ENCODE data around the gene ATG9A. TPM values are rescaled to one million over a fixed set of nuclear protein-coding genes. Genes with fewer than 3 reads are reported as not detected.

Gene ATG9A
- total RNA-seq, 1 donor from 2014 or later = 78.2 TPM

DNA sequence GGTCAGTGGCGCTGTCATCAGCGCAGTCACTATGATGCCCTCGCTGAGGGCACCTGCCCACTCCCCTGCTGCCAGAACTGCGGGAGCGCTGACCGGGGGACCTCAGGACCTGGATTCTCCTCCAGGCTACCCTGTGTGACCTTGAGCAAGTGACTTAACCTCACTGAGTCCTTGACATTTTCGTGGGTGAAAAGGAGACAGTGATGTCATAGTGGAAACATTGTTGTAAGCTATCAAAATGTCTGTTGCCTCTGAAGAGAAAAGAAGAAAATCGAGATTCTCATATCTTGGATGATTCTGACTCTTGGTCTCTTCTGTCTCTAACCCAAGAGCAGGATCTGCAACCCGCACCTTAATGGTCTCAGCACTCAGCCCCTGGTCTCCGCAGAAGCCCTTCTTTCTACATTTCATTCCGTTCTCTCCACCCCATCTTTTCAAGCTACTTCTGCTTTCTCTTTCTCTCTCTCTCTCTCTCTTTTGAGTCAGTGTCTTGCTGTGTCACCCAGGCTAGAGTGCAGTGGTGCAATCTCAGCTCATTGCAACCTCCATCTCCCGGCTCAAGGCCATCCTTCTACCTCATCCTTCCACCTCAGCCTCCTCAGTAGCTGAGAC lies 25.3 kb upstream of the ATG9A start:
- H3K27ac ChIP-seq (replicated peaks) = peak overlapping the region; percentile 87
- DNase-seq = no peak
- peaks cover 35% of the 10 kb centered on the region for H3K27me3 ChIP-seq (ENCODE audit: low read depth)
- intact Hi-C loops (cut with micrococcal nuclease) = no loop called here
- peaks cover 19% of the 10 kb centered on the region for H3K36me3 ChIP-seq
- peak overlapping the region; percentile 85 for H3K4me3 ChIP-seq
- TF ChIP-seq, protein P1, sequence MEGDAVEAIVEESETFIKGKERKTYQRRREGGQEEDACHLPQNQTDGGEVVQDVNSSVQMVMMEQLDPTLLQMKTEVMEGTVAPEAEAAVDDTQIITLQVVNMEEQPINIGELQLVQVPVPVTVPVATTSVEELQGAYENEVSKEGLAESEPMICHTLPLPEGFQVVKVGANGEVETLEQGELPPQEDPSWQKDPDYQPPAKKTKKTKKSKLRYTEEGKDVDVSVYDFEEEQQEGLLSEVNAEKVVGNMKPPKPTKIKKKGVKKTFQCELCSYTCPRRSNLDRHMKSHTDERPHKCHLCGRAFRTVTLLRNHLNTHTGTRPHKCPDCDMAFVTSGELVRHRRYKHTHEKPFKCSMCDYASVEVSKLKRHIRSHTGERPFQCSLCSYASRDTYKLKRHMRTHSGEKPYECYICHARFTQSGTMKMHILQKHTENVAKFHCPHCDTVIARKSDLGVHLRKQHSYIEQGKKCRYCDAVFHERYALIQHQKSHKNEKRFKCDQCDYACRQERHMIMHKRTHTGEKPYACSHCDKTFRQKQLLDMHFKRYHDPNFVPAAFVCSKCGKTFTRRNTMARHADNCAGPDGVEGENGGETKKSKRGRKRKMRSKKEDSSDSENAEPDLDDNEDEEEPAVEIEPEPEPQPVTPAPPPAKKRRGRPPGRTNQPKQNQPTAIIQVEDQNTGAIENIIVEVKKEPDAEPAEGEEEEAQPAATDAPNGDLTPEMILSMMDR (IDR thresholded peaks at IDR 0.05; ENCODE audit: borderline replicate concordance) = no peak
- H3K9me3 ChIP-seq (replicated peaks) = no peaks in the 10 kb centered on the region
- H3K4me1 ChIP-seq = peaks cover 51% of the 10 kb centered on the region

- no peaks in the 10 kb centered on the region for H3K9me3 ChIP-seq (replicated peaks)
- H3K36me3 ChIP-seq = peaks cover 19% of the 10 kb centered on the region
- DNase-seq = peak; percentile 86
- intact Hi-C loops (cut with micrococcal nuclease) = no loop called here
- H3K27me3 ChIP-seq (ENCODE audit: low read depth) = peaks cover 29% of the 10 kb centered on the region
- TF ChIP-seq, protein P1 (IDR thresholded peaks at IDR 0.05; ENCODE audit: borderline replicate concordance) = peak; percentile 42
- H3K27ac ChIP-seq (replicated peaks) = peak within 1 kb of the TSS; percentile 87
- peak within 1 kb of the TSS; percentile 85 for H3K4me3 ChIP-seq
- peaks cover 59% of the 10 kb centered on the region for H3K4me1 ChIP-seq
Measured at GRCh38 chr2:219253753-219254589, 24.5 kb upstream of the ATG9A start, which contains the start of gene TUBA4A. Gene TUBA4A (minus strand): TSS chr2:219253918. CDS start chr2:219253858, 60 bp downstream.

DNA sequence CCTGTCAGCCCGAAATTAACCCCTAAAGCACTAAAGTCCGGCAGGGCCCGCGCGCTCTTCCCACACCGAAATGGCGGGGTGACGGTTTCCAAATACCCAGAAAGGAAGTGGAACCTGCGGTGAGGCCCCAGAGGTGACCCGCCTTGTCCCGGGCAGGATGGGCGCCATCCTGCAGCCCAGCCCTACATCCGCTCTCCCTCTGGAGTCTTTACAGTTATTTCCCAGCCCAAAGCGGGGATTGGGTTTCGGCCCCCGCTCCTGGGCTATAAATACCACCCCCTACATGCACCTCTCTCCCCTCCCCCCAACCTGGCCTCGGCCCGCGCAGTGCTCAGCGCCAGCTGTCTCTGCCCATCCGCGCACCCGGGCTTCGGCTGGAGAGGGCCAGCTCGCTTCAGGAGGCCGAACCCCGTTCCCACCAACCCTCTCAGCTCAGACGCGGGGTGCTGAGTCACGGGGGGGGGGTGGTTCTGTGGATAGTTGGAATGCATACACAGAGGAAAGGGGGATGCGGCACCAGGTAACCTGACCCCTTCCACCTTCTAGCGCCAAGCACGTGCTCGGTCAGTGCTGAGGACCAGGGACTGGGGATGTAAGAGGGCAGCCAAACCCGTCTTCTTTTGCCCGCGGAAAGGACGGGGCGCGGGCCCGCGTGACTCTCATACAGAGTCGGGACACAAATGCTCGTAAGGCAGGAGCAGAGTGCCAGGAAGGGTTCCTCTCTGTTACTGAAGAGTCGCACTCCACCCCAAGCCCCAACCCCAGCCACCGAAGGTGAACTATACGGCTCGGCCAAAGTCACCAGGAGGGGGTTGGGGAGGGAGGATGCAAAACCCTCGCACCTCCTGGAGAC lies 23.7 kb upstream of the ATG9A start, which contains the start of gene TUBA4B:
TUBA4B (plus strand) TSS at position 344 of the 853 bp plus-strand sequence; CDS start at position 509, 165 bp downstream.
- peak within 1 kb of the TSS; percentile 85 for H3K4me3 ChIP-seq
- no peaks in the 10 kb centered on the region for H3K9me3 ChIP-seq (replicated peaks)
- H3K4me1 ChIP-seq = peaks cover 67% of the 10 kb centered on the region
- TF ChIP-seq, protein P1 (IDR thresholded peaks at IDR 0.05; ENCODE audit: borderline replicate concordance) = no peak
- H3K27ac ChIP-seq (replicated peaks) = peak within 1 kb of the TSS; percentile 87
- H3K36me3 ChIP-seq = peaks cover 22% of the 10 kb centered on the region
- peaks cover 24% of the 10 kb centered on the region for H3K27me3 ChIP-seq (ENCODE audit: low read depth)
- intact Hi-C loops (cut with micrococcal nuclease) = no loop called here
- DNase-seq = no peak

- Histone ChIP-seq H3K4me3 (peak overlapping the region; percentile 85), H3K4me1 (peaks cover 70% of the 10 kb centered on the region), H3K9me3 (replicated peaks) (no peaks in the 10 kb centered on the region), H3K36me3 (peaks cover 28% of the 10 kb centered on the region), H3K27ac (replicated peaks) (peak overlapping the region; percentile 87), H3K27me3 (ENCODE audit: low read depth) (peaks cover 19% of the 10 kb centered on the region)
- no peak for DNase-seq
- TF ChIP-seq, protein P1 (IDR thresholded peaks at IDR 0.05; ENCODE audit: borderline replicate concordance) = no peak
- intact Hi-C loops (cut with micrococcal nuclease) = no loop called here
Measured at GRCh38 chr2:219252570-219252899, 23.1 kb upstream of the ATG9A start.

GRCh38 chr2:219252084-219252483 lies 22.6 kb upstream of the ATG9A start:
- peaks cover 75% of the 10 kb centered on the region for H3K4me1 ChIP-seq

More at GRCh38 chr2:219252084-219252483, 22.6 kb upstream of the ATG9A start:
- Histone ChIP-seq H3K9me3 (replicated peaks) (no peaks in the 10 kb centered on the region), H3K36me3 (peaks cover 33% of the 10 kb centered on the region), H3K4me3 (peak overlapping the region; percentile 85), H3K27ac (replicated peaks) (peak overlapping the region; percentile 87), H3K27me3 (ENCODE audit: low read depth) (peaks cover 15% of the 10 kb centered on the region)
- DNase-seq = no peak
- intact Hi-C loops (cut with micrococcal nuclease) = no loop called here
- TF ChIP-seq, protein P1 (IDR thresholded peaks at IDR 0.05; ENCODE audit: borderline replicate concordance) = no peak
